ENCODE data around the gene NELFCD. TPM values are rescaled to one million over a fixed set of nuclear protein-coding genes. Genes with fewer than 3 reads are reported as not detected.
"Not testable (repeated sequence)": the region's sequence is repeated elsewhere in the genome, so short reads cannot be mapped to it uniquely, and the experiment has no call there.

The NELFCD gene
- total and polyA plus RNA-seq, 8 donors, result 48.3 to 130 (median 114) TPM

DNA sequence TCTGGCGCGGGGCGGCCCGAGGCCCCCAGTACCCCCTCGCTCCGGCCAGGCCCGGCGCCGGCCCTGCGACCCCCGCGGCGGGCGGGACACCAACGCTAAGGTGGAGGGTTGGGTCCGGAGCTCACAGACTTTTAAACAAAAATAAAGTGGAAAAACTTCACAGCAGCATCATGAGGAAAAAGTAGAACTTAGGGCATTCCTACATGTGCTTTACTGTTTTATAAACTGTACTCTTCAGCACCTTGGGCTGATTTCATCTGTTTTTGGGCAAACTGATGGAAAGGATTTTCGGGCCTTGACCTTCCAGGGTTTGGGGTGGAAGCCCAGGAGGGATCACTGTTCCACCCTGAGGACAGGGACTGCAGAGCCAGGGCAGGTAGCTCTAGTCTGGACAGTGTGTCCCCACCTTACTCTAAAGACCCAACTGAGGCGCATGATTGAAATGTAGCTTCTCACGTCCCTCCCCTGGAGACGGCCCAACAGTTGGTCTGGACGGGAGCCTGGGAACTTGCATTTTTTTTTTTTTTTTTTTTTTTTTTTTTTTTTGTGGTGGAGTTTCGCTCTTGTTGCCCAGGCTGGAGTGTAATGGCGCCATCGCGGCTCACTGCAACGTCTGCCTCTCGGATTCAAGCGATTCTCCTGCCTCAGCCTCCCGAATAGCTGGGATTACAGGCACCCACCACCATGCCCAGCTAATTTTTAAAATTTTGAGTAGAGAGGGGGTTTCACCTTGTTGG lies 740 bp downstream of the NELFCD start:
- Histone ChIP-seq H3K36me3 (peaks cover 0 to 10% of the 10 kb centered on the region in 2 donors), H3K4me3 (peak overlapping the region; percentile 66 to 72), H3K27ac (peak overlapping the region; percentile 69 to 78), H3K27me3 (no peaks in the 10 kb centered on the region), H3K4me1 (peaks cover 0 to 45% of the 10 kb centered on the region in 2 donors), H3K9me3 (no peaks in the 10 kb centered on the region)
- TF ChIP-seq CTCF (IDR thresholded peaks at IDR 0.05), result no peak
- intact Hi-C loops (cut with DNase I), result no loop called here
- ATAC-seq, result peak; percentile 11
- peak in 2 of 4 donors; percentile 30 to 45 for DNase-seq

GRCh38 chr20:58982406-58983114 lies 1.5 kb downstream of the NELFCD start:
- peak overlapping the region in 1 of 2 donors; percentile 72 for H3K4me3 ChIP-seq
- ATAC-seq, result no peak

GRCh38 chr20:58983115-58983468 lies 2.0 kb downstream of the NELFCD start:
- H3K4me3 ChIP-seq; intact Hi-C loops (cut with DNase I); H3K27me3 ChIP-seq; H3K27ac ChIP-seq; DNase-seq; ATAC-seq; H3K9me3 ChIP-seq: not testable (repeated sequence)
- H3K36me3 ChIP-seq, result peaks cover 0 to 23% of the 10 kb centered on the region in 2 donors
- peaks cover 0 to 45% of the 10 kb centered on the region in 2 donors for H3K4me1 ChIP-seq

More at GRCh38 chr20:58982406-58983114, 1.5 kb downstream of the NELFCD start:
- H3K9me3 ChIP-seq, result no peaks in the 10 kb centered on the region
- no peaks in the 10 kb centered on the region for H3K27me3 ChIP-seq
- no peak for DNase-seq
- H3K27ac ChIP-seq, result no peak overlapping the region
- H3K4me1 ChIP-seq, result peaks cover 0 to 45% of the 10 kb centered on the region in 2 donors
- intact Hi-C loops (cut with DNase I), result no loop called here
- no peak for TF ChIP-seq CTCF (IDR thresholded peaks at IDR 0.05)
- H3K36me3 ChIP-seq, result peaks cover 0 to 18% of the 10 kb centered on the region in 2 donors

DNA sequence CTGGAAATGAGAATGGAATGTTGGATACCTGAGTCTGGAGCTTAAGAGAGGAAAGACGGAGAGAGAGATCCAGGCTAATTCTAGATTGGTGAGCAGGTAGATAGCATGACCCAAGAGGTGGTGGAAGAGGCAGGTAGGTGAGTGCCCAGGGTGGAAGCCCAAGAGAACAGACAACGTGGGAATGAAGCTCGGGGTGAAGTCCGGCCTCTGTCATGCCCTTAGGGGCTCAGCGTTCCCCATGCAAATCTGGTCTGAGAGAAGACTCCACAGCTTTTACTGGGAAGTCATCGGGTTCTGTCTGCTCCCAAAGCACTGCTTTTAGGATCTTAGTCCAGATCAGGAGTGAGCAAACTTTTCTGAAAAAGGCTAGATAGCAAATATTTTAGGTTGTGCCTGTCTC lies 3.6 kb downstream of the NELFCD start:
- H3K4me1 ChIP-seq, result peaks cover 0 to 45% of the 10 kb centered on the region in 2 donors
- no peak overlapping the region for H3K4me3 ChIP-seq
- TF ChIP-seq CTCF (IDR thresholded peaks at IDR 0.05), result no peak
- H3K27ac ChIP-seq, result no peak overlapping the region
- intact Hi-C loops (cut with DNase I), result no loop called here
- H3K9me3 ChIP-seq, result no peaks in the 10 kb centered on the region
- peaks cover 0 to 39% of the 10 kb centered on the region in 2 donors for H3K36me3 ChIP-seq
- DNase-seq (no peak), ATAC-seq (no peak)
- no peaks in the 10 kb centered on the region for H3K27me3 ChIP-seq

- Histone ChIP-seq H3K27me3 (no peaks in the 10 kb centered on the region), H3K36me3 (peaks cover 0 to 49% of the 10 kb centered on the region in 2 donors), H3K4me1 (peaks cover 0 to 41% of the 10 kb centered on the region in 2 donors), H3K27ac (no peak overlapping the region), H3K9me3 (no peaks in the 10 kb centered on the region), H3K4me3 (no peak overlapping the region)
- ATAC-seq (no peak), DNase-seq (no peak)
- no peak for TF ChIP-seq CTCF (IDR thresholded peaks at IDR 0.05)
- intact Hi-C loops (cut with DNase I), result no loop called here
Measured at GRCh38 chr20:58985656-58986055, 4.6 kb downstream of the NELFCD start.
